ENCODE results near the gene SPINT3.

DNA sequence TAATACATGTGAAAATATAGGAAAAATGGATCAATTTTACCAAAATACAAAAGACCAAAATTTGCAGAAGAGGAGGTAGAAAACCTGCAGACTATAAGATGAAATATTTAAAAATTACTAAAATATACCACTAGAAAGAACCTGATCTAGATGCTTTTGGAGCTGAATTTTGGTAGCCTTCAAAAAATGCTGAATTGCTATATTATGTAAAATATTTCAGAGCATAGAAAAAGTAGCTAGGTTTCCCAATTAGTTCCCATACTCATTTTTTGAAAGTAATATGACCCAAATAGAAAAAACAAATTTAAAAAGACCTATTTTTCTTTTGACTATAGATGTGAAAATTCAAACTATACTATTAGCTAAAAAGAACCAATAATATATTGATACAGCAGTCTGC, 35.3 kb upstream of the SPINT3 start:
- no peak for TF ChIP-seq CTCF (IDR thresholded peaks at IDR 0.05; ENCODE audit: control extremely low read depth in 1 of 3, insufficient read depth in 1 of 3, low read depth in 1 of 3, low read length in 3 of 3)
- TF ChIP-seq FOSL1 (IDR thresholded peaks at IDR 0.05; ENCODE audit: insufficient read depth, low read depth, low read length): no peak
- TF ChIP-seq POLR2A (IDR thresholded peaks at IDR 0.05; ENCODE audit: control extremely low read depth in 1 of 2, low read depth in 2 of 2, low read length in 2 of 2): no peak
- no peak for TF ChIP-seq EZH2 (IDR thresholded peaks at IDR 0.05; ENCODE audit: low read depth, low read length, severe bottlenecking)
- TF ChIP-seq KDM1A (IDR thresholded peaks at IDR 0.05; ENCODE audit: borderline replicate concordance, low read length): no peak
- TF ChIP-seq KDM5A (IDR thresholded peaks at IDR 0.05; ENCODE audit: low read length): no peak
